ENCODE measurements around the gene C5orf34. TPM values are rescaled to one million over a fixed set of nuclear protein-coding genes. Genes with fewer than 3 reads are reported as not detected.
A peak's percentile ranks its signal among the peaks of the same experiment; 100 is the strongest.

Gene C5orf34
- total and polyA plus RNA-seq, 9 of the 15 experiments (the other 6 are each of a cell fraction or from before 2014, with no cell fraction given) = 13.2 to 32.6 (median 20.7) TPM

GRCh38 chr5:43514816-43515677 is at the start of gene C5orf34 (continued):
- TF ChIP-seq ZBTB40 (IDR thresholded peaks at IDR 0.05) (peak; percentile 98), ZBTB40 (CRISPR knock-in tag; IDR thresholded peaks at IDR 0.05) (no peak), HMGXB4 (CRISPR knock-in tag; IDR thresholded peaks at IDR 0.05) (peak; percentile 75), BMI1 (IDR thresholded peaks at IDR 0.05; ENCODE audit: low read length) (no peak), ILF3 (IDR thresholded peaks at IDR 0.05; ENCODE audit: borderline replicate concordance) (no peak), ZNF740 (CRISPR knock-in tag; IDR thresholded peaks at IDR 0.05) (no peak), ZNF740 (tag; IDR thresholded peaks at IDR 0.05) (no peak), NR2C1 (IDR thresholded peaks at IDR 0.05) (no peak), NR2C1 (tag; IDR thresholded peaks at IDR 0.05) (no peak), TBL1XR1 (IDR thresholded peaks at IDR 0.05; ENCODE audit: low read length in 2 of 2) (0 out of 4 replicates have a peak, but pooled peaks of 1 of the 2 experiments have one; percentile 30), ZNF124 (CRISPR knock-in tag; IDR thresholded peaks at IDR 0.05) (no peak), ZNF121 (CRISPR knock-in tag; conservative IDR thresholded peaks at IDR 0.05) (no peak), HLTF (IDR thresholded peaks at IDR 0.05) (no peak), ZBTB7A (IDR thresholded peaks at IDR 0.05; ENCODE audit: borderline replicate concordance, control insufficient read depth, low read depth, low read length) (no peak), ZNF76 (CRISPR knock-in tag; IDR thresholded peaks at IDR 0.05; ENCODE audit: borderline replicate concordance) (no peak), ZFPM2 (CRISPR knock-in tag; IDR thresholded peaks at IDR 0.05) (no peak), ZNF146 (CRISPR knock-in tag; IDR thresholded peaks at IDR 0.05; ENCODE audit: unreplicated experiment) (no peak)

Data from K562 (cell line).